Amniotic stem cell (primary cell): ENCODE results near the gene CGREF1.
"Not testable (repeated sequence)": the region's sequence is repeated elsewhere in the genome, so short reads cannot be mapped to it uniquely, and the experiment has no call there.

Experiments
- DNase-seq: peaks from one replicate; lab custom pipeline; 2025; lab: John Stamatoyannopoulos, UW

The CGREF1 gene

DNA sequence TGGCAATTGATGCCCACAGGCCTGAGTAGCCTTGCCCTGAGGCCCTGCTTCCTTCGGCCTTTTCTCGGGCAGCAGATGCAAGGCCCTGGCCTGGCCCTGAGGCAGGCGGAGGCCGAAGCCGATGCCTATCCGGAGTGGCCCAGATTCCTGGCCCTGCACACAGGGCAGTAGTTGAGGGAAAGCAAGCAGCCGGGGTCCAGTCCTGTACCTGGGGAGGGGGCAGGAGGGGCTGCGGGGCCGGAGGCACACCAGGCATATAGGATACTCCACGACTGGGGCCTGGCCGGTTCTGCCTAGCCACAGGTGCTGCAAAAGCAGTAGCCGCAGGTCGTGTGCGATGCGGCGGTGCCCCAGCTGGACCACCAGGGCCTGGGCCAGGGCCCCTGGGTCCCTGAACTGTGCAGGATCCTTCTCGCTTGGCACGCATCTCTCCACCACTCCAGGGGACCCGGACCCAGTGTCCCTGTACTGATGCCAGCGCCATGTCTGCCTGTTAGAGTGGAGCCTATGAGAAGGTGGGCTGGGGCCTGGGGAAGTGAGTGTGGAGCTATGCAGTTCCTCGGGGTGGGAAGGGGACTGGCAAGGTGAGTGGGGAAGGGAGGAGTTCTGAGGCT, 18.5 kb upstream of the CGREF1 start:
- no peak for DNase-seq

DNA sequence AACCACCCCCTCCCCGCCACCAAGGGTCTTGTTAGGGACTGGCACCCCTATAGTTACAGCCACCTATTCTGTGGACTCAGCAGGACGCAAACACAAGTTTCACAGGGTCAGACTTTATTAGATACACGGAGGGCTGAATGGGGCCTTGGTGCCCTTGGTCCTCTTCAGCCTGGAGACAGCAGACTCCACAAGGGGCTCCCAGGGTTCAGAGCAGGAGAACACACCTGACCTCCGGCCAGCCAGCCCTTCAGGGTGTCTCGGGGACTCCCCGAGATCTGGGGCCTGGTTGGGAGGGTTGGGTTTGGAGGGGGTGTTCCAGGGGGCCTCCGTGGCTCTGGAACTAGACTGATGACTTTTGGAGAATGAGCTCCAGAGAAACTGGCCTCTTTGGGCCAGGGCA, 17.8 kb upstream of the CGREF1 start:
- DNase-seq, result no peak

DNA sequence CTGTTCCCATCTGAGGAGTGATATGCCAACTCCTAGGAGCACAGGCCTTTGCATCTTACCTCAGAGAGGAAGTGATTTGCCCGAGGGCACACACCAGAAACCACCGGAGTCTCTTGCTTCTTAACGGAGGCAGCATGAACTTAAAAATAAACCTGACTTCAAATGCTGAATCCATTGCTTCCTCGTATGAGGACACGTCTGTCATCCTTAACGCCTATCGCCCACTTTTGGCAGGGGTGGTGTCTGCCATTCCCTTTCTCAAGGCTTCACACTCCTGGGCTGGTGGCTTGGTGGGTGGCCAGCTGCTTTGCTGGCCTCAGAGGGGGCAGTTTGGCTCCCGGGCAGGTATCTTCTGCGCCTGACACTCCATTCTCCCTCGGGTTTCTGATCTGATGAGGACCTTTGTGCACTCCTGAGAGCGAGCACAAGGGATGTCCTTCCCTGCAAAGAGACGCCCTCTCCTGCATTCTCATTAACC, 16.6 kb upstream of the CGREF1 start:
- no peak for DNase-seq

DNA sequence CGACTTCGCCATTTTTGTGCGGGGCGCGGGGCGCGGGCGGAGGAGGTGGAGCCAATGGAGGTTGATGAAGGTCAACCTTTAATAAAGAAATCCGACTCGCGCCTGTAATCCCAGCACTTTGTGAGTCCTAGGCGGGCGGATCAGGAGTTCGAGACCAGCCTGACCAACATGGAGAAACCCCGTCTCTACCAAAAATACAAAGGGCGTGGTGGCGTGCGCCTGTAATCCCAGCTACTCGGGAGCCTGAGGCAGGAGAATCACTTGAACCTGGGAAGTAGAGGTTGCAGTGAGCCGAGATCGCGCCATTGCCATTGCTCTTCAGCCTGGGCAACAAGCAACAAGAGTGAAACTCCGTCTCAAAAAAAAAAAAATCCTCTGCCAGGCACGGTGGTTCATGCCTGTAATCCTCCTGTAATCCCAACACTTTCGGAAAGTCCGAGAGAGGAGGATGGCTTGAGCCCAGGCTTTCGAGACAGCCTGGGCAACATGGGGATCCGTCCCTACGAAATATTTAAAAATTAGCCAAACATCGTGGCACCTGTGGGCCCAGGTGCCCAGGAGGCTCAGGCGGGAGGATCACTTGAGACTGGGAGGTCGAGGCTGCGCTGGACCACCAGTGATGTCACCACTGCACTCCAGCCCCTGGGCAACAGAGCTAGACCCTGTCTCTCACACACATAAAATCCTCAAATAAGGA, 16.0 kb upstream of the CGREF1 start:
- DNase-seq, result no peak

DNA sequence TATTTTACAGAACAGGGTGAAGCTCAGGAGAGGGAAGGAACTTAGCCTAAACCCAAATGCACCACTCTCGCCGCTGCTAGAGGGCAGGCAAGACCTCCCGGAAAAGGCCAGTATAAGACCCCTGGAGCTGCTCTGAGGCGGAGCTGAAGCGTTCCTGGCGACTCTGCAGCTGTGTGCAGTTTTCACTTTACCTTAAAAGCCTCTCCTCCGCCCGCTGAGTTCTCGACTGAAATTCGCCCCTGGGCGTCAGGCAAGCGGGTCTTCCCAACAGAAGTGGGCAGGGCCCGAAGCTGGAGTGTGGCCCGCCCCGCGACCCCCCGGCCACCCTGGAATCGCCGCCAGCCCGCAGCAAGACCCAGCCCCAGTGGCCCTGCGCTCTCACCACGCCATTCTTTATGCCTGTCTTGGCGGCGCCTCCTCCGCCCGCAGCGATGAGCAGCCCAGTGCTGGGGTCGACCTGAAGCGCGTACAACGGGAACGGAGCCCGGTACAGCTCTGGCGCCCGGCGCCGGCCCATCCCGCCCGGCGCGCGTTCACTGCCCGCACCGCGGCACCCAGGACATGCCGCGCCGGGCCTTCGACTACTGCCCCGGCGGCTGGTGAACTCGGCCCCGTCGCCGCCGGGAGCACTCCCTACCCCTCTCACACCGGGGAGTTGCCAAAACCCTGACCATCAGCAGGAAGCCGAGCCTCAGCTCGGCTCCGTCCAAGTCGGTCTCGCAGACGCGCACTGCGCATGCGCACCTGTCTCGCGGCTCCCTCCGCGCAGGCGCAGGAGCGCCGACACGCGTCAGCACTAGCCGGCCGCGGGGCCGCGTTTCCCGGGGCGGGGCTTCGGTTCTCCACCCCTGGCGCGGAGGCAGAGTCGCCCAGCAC, 15.2 kb upstream of the CGREF1 start, which contains the start of gene PREB:
Gene PREB, minus strand, starts transcription at position 732 of the 876 bp plus-strand sequence. Its CDS starts 215 bp downstream, at position 517.
- peak; percentile 90 for DNase-seq

DNA sequence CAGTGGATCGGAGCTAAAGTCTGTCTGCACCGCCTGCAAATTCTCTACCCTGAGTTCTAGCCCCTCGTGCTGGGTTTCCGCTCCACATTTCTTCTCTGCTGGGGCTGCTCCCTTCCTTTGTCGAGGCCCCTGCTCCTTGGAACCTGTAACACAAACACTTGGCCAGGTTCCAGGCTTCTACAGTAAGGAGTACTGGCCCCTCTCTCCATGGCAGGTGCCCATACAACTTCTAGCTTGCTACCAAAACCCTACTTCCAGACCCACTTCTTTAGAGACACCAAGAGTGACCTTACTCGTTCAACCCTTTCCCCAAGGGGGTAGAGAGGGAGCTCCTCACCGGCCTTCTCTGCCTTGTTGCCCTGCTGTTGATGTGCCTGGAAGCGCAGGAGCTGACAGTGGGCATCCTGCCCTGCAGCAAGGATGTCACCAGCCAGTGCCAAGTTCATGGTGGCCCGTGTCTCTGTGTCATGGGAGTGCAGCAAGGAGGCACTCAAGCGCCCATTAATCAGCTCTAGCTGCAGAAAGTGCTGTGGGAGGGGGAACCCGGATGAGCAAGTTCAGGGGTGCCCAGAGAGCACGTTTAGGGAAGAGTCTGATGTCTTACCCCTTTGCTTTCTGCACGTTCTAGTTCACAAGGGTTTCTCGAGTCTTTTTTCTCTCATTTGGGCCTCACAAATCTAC, 14.4 kb upstream of the CGREF1 start:
- no peak for DNase-seq

DNA sequence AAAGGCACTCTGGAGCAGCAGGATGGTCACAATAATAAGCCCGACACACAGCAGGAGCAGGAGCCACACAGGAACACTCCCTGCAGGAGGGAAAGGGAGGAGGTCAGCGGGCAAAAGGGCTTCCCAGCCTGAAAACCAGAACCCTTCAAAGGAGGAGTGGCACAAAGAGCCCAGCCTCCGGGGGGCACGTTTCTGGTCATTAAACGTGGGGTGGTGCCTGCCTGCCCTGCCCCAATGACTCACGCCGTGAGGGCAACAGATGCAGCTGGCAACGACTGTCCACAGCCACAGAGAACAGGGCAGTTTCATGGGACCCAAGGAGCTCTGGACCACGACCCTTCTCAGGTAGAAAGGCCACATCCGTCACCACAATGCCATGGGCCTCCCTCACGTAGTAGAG, 12.5 kb upstream of the CGREF1 start:
- no peak for DNase-seq

DNA sequence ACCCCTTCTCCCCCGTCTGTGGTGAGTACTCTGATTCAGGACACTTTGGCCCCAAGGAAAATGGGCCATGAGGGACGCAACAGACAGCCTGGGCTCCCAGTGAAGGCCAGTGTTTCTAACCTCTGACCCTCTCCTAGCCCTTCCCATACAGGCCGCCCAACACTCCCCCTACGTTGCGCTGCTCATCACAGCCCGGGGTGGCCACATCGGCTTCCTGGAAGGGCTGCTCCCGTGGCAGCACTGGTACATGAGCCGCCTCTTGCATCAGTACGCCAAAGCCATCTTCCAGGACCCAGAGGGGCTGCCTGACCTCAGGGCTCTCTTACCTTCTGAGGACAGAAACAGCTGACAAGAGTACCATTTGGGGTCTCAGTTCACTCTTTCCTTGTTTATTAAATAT, 11.5 kb upstream of the CGREF1 start:
- DNase-seq, result no peak

DNA sequence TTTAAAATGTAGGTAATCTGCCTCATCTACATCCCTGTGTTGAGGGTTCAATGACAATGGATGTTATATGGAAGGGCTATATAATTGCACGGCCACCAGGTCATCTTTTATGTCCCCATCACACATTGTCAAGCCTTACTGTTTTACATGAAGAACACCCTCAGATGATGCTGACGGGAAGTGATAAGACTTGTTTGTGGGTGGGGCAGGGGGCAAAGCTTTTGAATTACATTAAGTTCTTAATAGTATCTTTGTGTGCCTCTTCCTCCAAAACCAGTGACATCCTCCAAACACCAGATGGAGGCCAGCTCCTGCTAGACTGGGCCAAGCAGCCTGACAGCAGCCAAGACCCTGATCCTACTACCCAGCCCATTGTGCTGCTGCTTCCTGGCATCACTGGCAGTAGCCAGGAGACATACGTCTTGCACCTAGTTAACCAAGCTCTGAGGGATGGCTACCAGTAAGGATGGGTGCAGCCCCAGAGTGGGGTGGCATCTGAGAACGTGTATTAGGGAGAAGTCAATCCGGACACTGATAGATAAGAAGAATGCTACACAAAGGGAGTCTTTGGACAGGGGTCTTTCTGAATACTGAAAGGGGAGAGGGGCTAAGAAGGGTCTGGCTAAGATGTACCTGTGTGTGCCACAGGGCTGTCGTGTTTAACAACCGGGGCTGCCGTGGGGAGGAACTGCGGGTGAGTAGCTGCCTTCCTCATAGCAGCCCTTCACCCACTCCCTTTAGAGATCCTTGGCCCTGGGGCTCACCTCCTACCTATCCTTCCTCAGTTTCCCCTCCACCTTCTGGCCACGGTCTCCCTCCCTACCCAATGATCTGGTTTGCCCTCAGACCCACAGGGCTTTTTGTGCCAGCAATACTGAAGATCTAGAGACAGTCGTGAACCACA, 10.0 kb upstream of the CGREF1 start:
- DNase-seq, result no peak

DNA sequence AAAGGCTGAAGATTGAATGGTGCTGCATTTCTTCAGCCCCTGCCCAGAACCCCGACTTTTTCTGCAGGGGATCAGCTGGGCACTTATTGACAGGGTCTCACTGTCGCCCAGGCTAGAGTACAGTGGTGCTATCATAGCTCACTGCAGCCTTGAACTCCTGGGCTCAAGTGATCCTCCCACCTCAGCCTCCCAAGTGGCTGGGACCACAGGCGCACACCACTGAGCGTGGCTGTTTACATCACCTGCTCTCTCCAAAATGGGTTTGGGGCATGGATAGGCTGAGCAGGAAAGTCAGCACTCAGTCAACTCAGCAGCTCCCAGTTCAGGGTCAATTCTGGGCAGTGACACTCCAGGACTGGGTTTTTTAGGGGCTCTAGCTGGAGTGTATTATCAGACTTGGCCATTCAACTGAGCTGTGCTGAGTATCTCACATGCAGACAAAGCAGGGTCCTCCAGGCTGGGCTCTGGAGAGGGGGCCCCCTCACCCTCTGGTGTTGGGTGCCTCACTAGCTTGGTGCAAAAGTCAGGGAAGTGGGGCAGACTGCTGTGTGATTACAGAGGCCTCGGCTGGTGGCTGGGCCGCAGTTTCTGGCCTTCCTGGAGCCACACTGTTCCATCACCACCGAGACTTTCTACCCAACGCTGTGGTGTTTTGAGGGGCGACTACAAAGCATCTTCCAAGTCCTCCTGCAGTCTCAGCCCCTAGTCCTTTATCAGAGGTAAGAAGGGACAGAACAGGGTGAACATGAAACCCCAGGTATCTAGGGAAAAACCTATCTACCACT, 9.1 kb upstream of the CGREF1 start:
- DNase-seq, result no peak

DNA sequence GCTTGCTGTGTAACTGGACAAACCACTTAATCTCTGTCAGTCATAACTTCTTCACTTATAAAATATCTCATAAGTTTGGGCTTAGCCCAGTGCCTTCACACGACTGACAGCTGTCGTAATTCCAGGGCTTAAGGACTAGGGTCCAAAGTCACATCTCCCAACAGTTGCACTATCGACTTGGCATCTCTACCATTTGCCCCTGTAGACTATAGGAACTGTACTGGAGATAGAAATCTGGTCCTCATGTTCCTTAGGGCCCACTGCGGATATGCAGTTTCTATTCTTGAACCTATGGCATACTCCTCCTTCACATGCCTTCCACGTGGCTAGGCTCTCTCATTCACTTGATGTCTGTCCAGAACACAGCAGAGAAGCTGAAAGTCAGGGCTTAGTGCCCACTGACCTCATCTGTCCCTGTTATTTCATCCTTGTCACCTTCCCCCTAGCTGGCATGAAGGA, 7.4 kb upstream of the CGREF1 start:
- DNase-seq, result no peak

DNA sequence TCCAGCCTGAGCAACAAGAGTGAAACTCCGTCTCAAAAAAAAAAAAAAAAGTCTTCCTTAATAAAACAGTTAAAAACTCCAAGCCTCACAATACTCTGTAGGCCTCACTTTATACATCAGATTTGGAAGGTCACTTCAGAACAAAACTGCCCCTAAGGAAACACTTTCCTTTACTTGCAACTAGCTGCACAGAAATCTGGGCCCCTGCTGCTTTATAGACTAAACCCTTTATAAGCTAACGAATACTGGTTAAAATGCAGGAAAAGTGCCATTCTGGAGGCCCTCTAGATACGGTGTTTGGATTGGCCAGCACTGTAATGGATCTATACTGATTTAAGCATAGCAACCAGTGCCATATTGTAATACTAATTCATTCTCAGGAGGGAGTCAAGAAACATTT, 6.2 kb upstream of the CGREF1 start:
- no peak for DNase-seq

DNA sequence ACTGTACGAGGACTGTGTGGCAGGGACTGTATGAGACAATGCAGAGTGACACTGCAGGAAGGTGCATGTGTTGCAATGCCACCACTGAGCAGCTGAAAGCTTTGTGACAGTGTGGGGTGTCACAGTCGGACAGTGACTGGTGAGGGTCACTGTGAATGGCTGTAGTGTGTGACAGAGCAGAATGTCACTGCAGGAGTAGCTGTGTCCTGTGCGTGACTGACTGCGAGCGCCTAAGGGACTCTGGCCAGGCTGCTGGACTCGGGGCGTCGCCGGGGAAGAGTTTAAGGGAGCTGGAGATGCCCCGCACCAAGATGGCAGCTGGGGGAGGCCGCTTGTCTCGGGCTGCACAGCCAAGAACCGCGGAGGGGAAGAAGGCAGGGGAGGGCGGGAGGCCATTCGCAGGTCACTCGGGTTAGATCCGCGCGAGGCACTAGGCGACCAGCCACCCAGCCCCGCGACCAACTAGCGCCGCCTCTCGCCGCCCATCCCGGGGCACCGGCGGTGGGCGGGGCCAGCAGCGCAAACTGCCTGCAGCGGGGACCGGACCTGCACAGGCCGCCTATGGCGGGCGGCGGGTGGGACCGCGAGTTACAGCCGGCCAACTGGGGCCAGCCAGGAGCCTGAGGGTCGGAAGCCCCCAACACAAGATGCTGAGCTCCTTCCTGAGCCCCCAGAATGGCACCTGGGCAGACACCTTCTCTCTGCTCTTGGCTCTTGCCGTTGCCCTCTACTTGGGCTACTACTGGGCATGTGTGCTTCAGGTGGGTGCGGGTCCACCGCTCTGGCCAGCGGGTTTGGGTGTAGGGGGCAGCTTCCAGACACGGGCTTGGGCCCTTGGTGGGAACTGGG, 4.6 kb upstream of the CGREF1 start, which contains the start of gene ABHD1:
Gene ABHD1, plus strand, starts transcription at position 514 of the 849 bp plus-strand sequence. Its CDS starts 134 bp downstream, at position 648.
- no peak for DNase-seq

DNA sequence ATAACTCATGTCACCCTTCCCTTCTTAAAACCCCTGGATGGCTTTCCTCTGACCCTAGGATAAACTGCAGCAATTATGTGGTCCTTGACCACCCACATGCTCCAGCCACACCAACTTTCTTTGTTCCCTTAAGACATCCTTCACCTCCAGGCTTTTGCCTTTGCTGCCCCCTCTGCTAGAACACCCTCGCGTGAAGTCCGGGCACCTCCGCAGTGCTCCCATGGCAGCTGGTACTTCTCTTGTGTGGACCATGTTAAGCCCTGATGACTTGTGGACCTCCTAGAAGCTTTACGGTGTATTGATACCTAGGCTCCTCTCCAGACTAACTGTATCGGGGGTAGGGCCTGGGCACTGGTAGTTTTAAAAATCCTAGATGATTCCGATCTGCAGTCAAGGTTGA, 3.9 kb upstream of the CGREF1 start:
- no peak for DNase-seq

DNA sequence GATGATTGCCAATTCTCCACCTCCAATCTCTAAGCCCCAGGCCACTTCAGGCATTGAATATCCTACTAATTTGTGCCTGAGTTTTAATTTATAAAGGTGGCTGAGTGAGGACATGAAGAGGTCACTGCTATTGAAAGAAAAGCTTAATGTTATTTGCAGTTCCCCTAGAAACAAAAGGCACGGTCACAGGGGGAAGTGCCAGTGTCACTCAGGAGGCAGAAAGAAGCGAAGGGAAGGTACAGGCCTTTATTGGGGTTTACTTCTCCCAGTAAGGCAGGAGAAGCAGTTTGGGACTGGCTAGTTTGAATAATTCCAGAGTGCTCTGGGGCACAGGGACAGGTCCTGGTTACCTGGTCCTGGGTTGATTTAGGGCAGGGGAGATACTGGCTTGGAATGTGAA, 3.0 kb upstream of the CGREF1 start:
- no peak for DNase-seq

DNA sequence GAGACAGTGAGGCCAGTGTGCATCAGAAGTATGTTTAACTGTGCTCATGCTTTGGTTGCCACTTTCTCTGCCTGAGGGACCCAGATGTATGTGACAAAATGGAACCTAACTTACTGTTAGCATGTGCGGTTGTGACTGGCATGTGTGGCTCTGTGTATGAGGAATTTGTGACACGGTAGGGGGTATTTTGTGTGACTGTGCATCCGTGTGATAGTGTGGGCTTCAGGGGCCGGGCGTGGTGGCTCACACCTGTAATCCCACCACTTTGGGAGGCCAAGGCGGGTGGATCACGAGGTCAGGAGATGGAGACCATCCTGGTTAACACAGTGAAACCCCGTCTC, 372 bp upstream of the CGREF1 start:
- not testable (repeated sequence) for DNase-seq

DNA sequence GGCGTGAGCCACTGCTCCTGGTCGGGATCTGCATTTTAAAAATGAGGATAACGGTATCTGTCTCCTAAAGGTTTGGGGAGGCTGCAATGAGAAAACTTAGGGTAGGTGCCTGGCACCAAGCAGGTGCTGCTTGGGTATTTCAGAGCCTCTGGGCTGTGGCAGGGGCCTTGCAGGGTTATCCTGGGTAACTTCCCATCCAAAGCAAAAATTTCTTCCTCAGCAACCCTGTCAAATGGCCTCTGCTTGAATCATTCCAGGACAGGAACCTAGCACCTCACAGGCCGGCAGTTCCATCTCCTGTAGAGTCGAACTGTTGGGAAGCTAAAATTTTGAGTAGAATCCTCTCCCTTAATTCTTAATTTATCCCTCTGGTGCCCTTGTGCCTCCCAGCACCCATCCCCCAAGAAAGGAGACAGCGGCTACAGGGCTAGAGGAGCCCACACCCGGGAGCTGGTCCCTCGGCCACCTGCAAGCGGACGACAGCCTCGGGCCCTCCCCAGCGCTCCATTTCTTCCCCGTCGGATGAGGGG, 868 bp downstream of the CGREF1 start:
- DNase-seq, result no peak

DNA sequence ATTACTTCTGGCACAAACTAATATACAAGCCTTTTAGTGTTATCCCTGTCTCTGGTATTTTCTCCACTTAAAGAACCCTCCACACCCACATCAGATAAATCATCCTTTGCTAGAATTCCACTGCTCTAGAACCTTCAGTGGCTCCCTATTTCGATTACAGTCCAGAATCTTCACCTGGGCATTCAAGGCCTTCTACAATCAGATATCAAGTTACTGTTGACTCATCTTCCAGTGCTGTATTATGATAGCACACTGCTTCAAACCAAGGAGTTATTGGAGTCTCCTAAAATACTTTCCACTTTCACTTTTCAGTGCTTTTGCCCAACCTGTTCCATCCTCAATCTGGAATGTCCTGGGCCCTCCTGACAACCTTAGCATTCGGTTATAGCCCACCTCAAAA, 3.4 kb downstream of the CGREF1 start:
- no peak for DNase-seq
